Measurements from ENCODE around the gene C11orf65. TPM values are rescaled to one million over a fixed set of nuclear protein-coding genes. Genes with fewer than 3 reads are reported as not detected.

Gene C11orf65
- polyA plus RNA-seq, 1 experiment: 0.18 TPM

GRCh38 chr11:108491936-108492335 lies 24.6 kb upstream of the C11orf65 start:
- Histone ChIP-seq H3K4me3 (ENCODE audit: low read depth, low read length) (no peak overlapping the region), H3K36me3 (ENCODE audit: control insufficient read depth, insufficient read depth, low read length) (peaks cover 2% of the 10 kb centered on the region; the same call in 1 of the 2 replicates), H3K27me3 (ENCODE audit: control insufficient read depth, insufficient read depth, low read length) (no peaks in the 10 kb centered on the region)
- TF ChIP-seq CTCF (IDR thresholded peaks at IDR 0.05; ENCODE audit: insufficient read depth, low read depth, low read length): no peak
- CTCF ChIA-PET: interaction anchor here (0.5 to 2.1 kb wide), 2 partner anchors 11 to 147 kb away, joined by 3 to 5 read pairs; no protein-coding TSS in a partner anchor
- DNase-seq (ENCODE audit: low read depth): no peak
- POLR2A ChIA-PET: no interaction called here

- ChIA-PET POLR2A (no interaction called here), CTCF (no interaction called here)
- Histone ChIP-seq H3K4me3 (ENCODE audit: low read depth, low read length) (no peak overlapping the region), H3K27me3 (ENCODE audit: control insufficient read depth, insufficient read depth, low read length) (no peaks in the 10 kb centered on the region), H3K36me3 (ENCODE audit: control insufficient read depth, insufficient read depth, low read length) (peaks cover 3% of the 10 kb centered on the region)
- no peak for TF ChIP-seq CTCF (IDR thresholded peaks at IDR 0.05; ENCODE audit: insufficient read depth, low read depth, low read length)
- DNase-seq (ENCODE audit: low read depth): no peak
These were observed 19.5 kb upstream of the C11orf65 start for GRCh38 chr11:108486828-108487227.

GRCh38 chr11:108486331-108486730 lies 19.0 kb upstream of the C11orf65 start:
- Histone ChIP-seq H3K27me3 (ENCODE audit: control insufficient read depth, insufficient read depth, low read length) (no peaks in the 10 kb centered on the region), H3K4me3 (ENCODE audit: low read depth, low read length) (no peak overlapping the region), H3K36me3 (ENCODE audit: control insufficient read depth, insufficient read depth, low read length) (peaks cover 3% of the 10 kb centered on the region)
- TF ChIP-seq CTCF (IDR thresholded peaks at IDR 0.05; ENCODE audit: insufficient read depth, low read depth, low read length): no peak
- POLR2A ChIA-PET: no interaction called here
- no peak for DNase-seq (ENCODE audit: low read depth)
- CTCF ChIA-PET: no interaction called here

- ChIA-PET CTCF (no interaction called here), POLR2A (no interaction called here)
- Histone ChIP-seq H3K36me3 (ENCODE audit: control insufficient read depth, insufficient read depth, low read length) (peaks cover 1% of the 10 kb centered on the region), H3K27me3 (ENCODE audit: control insufficient read depth, insufficient read depth, low read length) (no peaks in the 10 kb centered on the region), H3K4me3 (ENCODE audit: low read depth, low read length) (no peak overlapping the region)
- DNase-seq (ENCODE audit: low read depth): no peak
- no peak for TF ChIP-seq CTCF (IDR thresholded peaks at IDR 0.05; ENCODE audit: insufficient read depth, low read depth, low read length)
These were observed 15.8 kb upstream of the C11orf65 start for GRCh38 chr11:108483163-108483562.

GRCh38 chr11:108474664-108475463 lies 7.5 kb upstream of the C11orf65 start:
- H3K4me3 ChIP-seq (ENCODE audit: low read depth, low read length): no peak overlapping the region
- DNase-seq (ENCODE audit: low read depth): no peak
- no peaks in the 10 kb centered on the region for H3K27me3 ChIP-seq (ENCODE audit: control insufficient read depth, insufficient read depth, low read length)
- TF ChIP-seq CTCF (IDR thresholded peaks at IDR 0.05; ENCODE audit: insufficient read depth, low read depth, low read length): no peak
- H3K36me3 ChIP-seq (ENCODE audit: control insufficient read depth, insufficient read depth, low read length): peaks cover 2% of the 10 kb centered on the region; the same call in 1 of the 2 replicates
- ChIA-PET POLR2A (no interaction called here), CTCF (no interaction called here)
